GM23338 (cell line): ENCODE data around the gene REC8. TPM values are rescaled to one million over a fixed set of nuclear protein-coding genes. Genes with fewer than 3 reads are reported as not detected.

Source experiments
- ATAC-seq: fragments of 200-7000 bp; cut with Tn5 transposase; 3 replicates; pipeline ENCODE4 v1.9.1; 2020
- DNase-seq: peaks from one replicate; pipeline ENCODE4 v3.0.0-alpha.2; 2015; ENCODE audit warnings: low spot score
- H2AFZ ChIP-seq: fragments of 200-600 bp; sonication (generic); 2 replicates; pipeline ENCODE4 v1.8.0; 2016; ENCODE audit warnings: antibody characterized with exemption, mild to moderate bottlenecking, moderate library complexity
- H3F3A ChIP-seq: fragments of 200-600 bp; sonication (generic); replicated peaks from 2 replicates; pipeline ENCODE4 v1.8.0; 2017; ENCODE audit warnings: antibody characterized with exemption, mixed run types, low read depth
- H3K27ac ChIP-seq: fragments of 200-600 bp; sonication (generic); 2 replicates; pipeline ENCODE4 v1.6.1; 2016; ENCODE audit warnings: low read depth
- H3K27me3 ChIP-seq: fragments of 200-600 bp; sonication (generic); 2 replicates; pipeline ENCODE4 v1.8.0; 2016; ENCODE audit warnings: mild to moderate bottlenecking, mixed run types, moderate library complexity; ENCODE audit not compliant: insufficient read depth
- H3K36me3 ChIP-seq: fragments of 200-600 bp; sonication (generic); 2 replicates; pipeline ENCODE4 v1.8.0; 2016; ENCODE audit warnings: mild to moderate bottlenecking; ENCODE audit not compliant: insufficient read depth
- H3K4me1 ChIP-seq: fragments of 200-600 bp; sonication (generic); 2 replicates; pipeline ENCODE4 v1.8.0; 2016; ENCODE audit warnings: mild to moderate bottlenecking, moderate library complexity; ENCODE audit not compliant: insufficient read depth
- H3K4me2 ChIP-seq: fragments of 200-600 bp; sonication (generic); 2 replicates; pipeline ENCODE4 v1.7.1; 2017; ENCODE audit warnings: mixed run types
- H3K4me3 ChIP-seq: fragments of 200-600 bp; sonication (generic); 2 replicates; pipeline ENCODE4 v1.6.1; 2016; ENCODE audit warnings: mixed run types
- H3K79me2 ChIP-seq: fragments of 200-600 bp; sonication (generic); replicated peaks from 2 replicates; pipeline ENCODE4 v1.8.0; 2017; ENCODE audit warnings: mild to moderate bottlenecking; ENCODE audit not compliant: insufficient read depth
- H3K9me2 ChIP-seq: fragments of 200-600 bp; sonication (generic); 2 replicates; pipeline ENCODE4 v1.8.0; 2017; ENCODE audit not compliant: insufficient read depth
- H4K20me1 ChIP-seq: fragments of 200-600 bp; sonication (generic); replicated peaks from 2 replicates; pipeline ENCODE4 v1.8.0; 2017; ENCODE audit warnings: mild to moderate bottlenecking; ENCODE audit not compliant: insufficient read depth
- H3K27ac Mint-ChIP-seq: 2 replicates; pipeline ENCODE4 v1.8.0; 2020; ENCODE audit warnings: inconsistent platforms, mild to moderate bottlenecking, moderate library complexity, mixed read lengths
- H3K27me3 Mint-ChIP-seq: 3 replicates; pipeline ENCODE4 v1.8.0; 2022; ENCODE audit warnings: low read depth, mild to moderate bottlenecking, moderate library complexity, mixed read lengths, inconsistent platforms; ENCODE audit not compliant: insufficient read depth, poor library complexity
- H3K36me3 Mint-ChIP-seq: 3 replicates; pipeline ENCODE4 v1.8.0; 2021; ENCODE audit warnings: low read depth, mild to moderate bottlenecking, inconsistent platforms, moderate library complexity, mixed read lengths
- H3K4me1 Mint-ChIP-seq: 3 replicates; pipeline ENCODE4 v1.8.0; 2020; ENCODE audit warnings: mild to moderate bottlenecking, inconsistent platforms, mixed read lengths
- H3K4me3 Mint-ChIP-seq: 3 replicates; pipeline ENCODE4 v1.8.0; 2021; ENCODE audit warnings: moderate library complexity, mild to moderate bottlenecking, inconsistent platforms, mixed read lengths
- H3K9me3 Mint-ChIP-seq: 3 replicates; pipeline ENCODE4 v1.8.0; 2020; ENCODE audit warnings: moderate library complexity, mild to moderate bottlenecking, inconsistent platforms, mixed read lengths
- CREB1 ChIP-seq: fragments of 250-450 bp; sonication (Bioruptor Pico); IDR thresholded peaks from 2 replicates; pipeline ENCODE4 v1.5.0; 2020; ENCODE audit warnings: low read depth, mild to moderate bottlenecking, moderate library complexity
- EZH2 ChIP-seq: fragments of 200-600 bp; sonication (generic); IDR thresholded peaks from one replicate; pipeline ENCODE4 v1.8.0; 2017; ENCODE audit warnings: antibody characterized with exemption, mild to moderate bottlenecking, low read depth; ENCODE audit not compliant: unreplicated experiment
- EZH2phosphoT487 ChIP-seq: fragments of 200-600 bp; sonication (generic); IDR thresholded peaks from one replicate; pipeline ENCODE4 v1.8.1; 2018; ENCODE audit warnings: antibody characterized with exemption; ENCODE audit not compliant: unreplicated experiment
- JUNB ChIP-seq: IDR thresholded peaks from one replicate; pipeline ENCODE4 v1.6.1; 2016; ENCODE audit warnings: antibody characterized with exemption; ENCODE audit not compliant: unreplicated experiment
- NANOG ChIP-seq: IDR thresholded peaks from 2 replicates; pipeline ENCODE4 v1.6.1; 2016; ENCODE audit warnings: antibody characterized with exemption, borderline replicate concordance
- POLR2AphosphoS5 ChIP-seq: IDR thresholded peaks from 2 replicates; pipeline ENCODE4 v1.6.1; 2016; ENCODE audit warnings: antibody characterized with exemption, low read depth
- STAT1 ChIP-seq: IDR thresholded peaks from one replicate; pipeline ENCODE4 v1.6.1; 2016; ENCODE audit warnings: antibody characterized with exemption; ENCODE audit not compliant: unreplicated experiment
- ZNF114 ChIP-seq: fragments of 250-450 bp; sonication (Bioruptor Pico); IDR thresholded peaks from 2 replicates; pipeline ENCODE4 v1.5.0; 2020; ENCODE audit warnings: mild to moderate bottlenecking, moderate library complexity
- ZNF331 ChIP-seq: fragments of 250-450 bp; sonication (Bioruptor Pico); IDR thresholded peaks from 2 replicates; pipeline ENCODE4 v1.5.0; 2020; ENCODE audit warnings: low read depth, mild to moderate bottlenecking, moderate library complexity
- polyA plus RNA-seq: library from polyadenylated mRNA; unstranded; fragments of >200 nt; fragmentation: Nextera tagmentation; extraction: Ambion mirVana; gene quantifications from 2 replicates; pipeline ENCODE4 v1.2.1, GENCODE V29; 2016
- total RNA-seq: library from RNA; depleted of rRNA; stranded (reverse); fragments of >200 nt; shearing (Covaris generic); gene quantifications from 2 replicates; pipeline ENCODE4 v1.2.3, GENCODE V29; 2014
- TF ChIP-seq, protein P1 (sequence below): IDR thresholded peaks from 2 replicates; pipeline ENCODE4 v1.6.1; 2016; ENCODE audit warnings: antibody characterized with exemption
- TF ChIP-seq, protein P2 (sequence below): fragments of 250-450 bp; sonication (Bioruptor Pico); IDR thresholded peaks from 2 replicates; pipeline ENCODE4 v1.5.0; 2020; ENCODE audit warnings: mild to moderate bottlenecking, moderate library complexity
- TF ChIP-seq, protein P3 (sequence below), 2 experiments: fragments of 200-600 bp in 1 of 2; sonication (generic) in 1 of 2; conservative IDR thresholded peaks; 2 replicates each; pipeline versions ENCODE4 v1.5.1 to v1.6.1; 2016 to 2017; ENCODE audit warnings: antibody characterized with exemption in 2 of 2, low read depth in 2 of 2, mild to moderate bottlenecking in 2 of 2, moderate library complexity in 1 of 2
- TF ChIP-seq, protein P4 (sequence below): IDR thresholded peaks from one replicate; pipeline ENCODE4 v1.6.1; 2018; ENCODE audit warnings: antibody characterized with exemption; ENCODE audit not compliant: unreplicated experiment

Gene REC8
- total and polyA plus RNA-seq, 2 experiments from 2014 or later, result 25.7 to 36.8 TPM

DNA sequence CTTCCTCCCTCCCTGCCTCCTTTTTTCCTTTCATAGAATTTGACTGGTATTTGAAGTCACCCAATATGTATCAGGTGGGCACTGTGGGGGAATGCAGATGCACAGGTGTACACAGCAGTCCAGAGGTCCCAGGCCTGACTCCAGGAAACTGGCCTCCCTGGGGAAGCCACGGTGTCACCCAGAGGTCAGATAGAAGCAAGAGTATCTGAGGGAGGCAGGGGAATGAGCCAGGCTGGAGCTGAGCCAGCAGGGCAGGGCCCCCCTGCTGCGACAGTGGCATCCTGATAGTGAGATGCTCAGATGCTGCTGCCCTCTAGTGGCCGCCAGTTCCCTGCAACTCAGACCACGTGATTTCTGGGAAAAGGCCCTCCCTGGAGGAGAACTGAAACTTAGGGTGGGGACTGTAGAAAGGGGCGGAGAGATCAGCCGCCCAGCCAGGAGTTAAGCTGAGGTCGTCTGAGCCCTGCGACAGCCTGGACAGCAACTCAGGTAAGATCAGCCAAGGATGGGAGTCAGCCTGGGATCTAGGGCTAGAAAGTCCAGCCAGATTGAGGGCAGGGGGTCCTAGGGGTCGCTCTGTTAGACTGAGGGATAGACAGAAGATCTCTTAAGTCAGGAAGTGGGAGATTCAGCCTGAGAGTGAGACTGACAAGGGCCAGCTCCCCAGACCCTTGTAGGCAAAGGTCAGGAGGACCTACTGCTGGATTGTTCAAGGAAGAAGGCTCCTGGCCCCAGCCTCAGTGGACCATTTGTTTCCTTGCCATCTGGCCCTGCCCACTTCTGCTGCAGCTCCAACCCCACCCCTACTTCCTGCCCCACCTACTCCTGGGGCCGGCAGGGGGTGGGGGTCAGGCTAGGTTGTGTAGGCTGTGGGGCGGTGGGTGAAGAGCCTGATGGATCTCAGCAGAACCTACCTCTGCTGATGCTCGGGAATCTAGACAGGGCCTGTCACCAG is 10.8 kb upstream of the REC8 start, which contains the start of gene IRF9:
TSS of gene IRF9 (plus strand) at position 416 of the 955 bp plus-strand sequence. CDS start 880 bp downstream, outside the sequence.
- no peaks in the 10 kb centered on the region for H3K79me2 ChIP-seq
- H3K4me2 ChIP-seq, result peak within 1 kb of the TSS; percentile 73
- H3K9me2 ChIP-seq, result no peaks in the 10 kb centered on the region
- Mint-ChIP-seq H3K4me3 (peak within 1 kb of the TSS; percentile 69), H3K36me3 (peaks cover 58% of the 10 kb centered on the region), H3K27me3 (peaks cover 4% of the 10 kb centered on the region), H3K27ac (peak within 1 kb of the TSS; percentile 47; the same call in 1 of the 2 replicates), H3K4me1 (peaks cover 9% of the 10 kb centered on the region), H3K9me3 (no peaks in the 10 kb centered on the region)
- H3F3A ChIP-seq, result peaks cover 12% of the 10 kb centered on the region; the same call in 1 of the 2 replicates
- ATAC-seq, result peak; percentile 96
- 0 out of 2 replicates have a peak, but pooled peaks cover 5% of the 10 kb centered on the region for H3K36me3 ChIP-seq
- H3K4me1 ChIP-seq, result peaks cover 11% of the 10 kb centered on the region
- H2AFZ ChIP-seq, result no peak within 1 kb of the TSS
- H3K27ac ChIP-seq, result no peak within 1 kb of the TSS
- no peaks in the 10 kb centered on the region for H3K27me3 ChIP-seq
- TF ChIP-seq ZNF114 (no peak), CREB1 (CRISPR knock-in tag) (no peak), STAT1 (no peak), POLR2AphosphoS5 (peak; percentile 55), EZH2phosphoT487 (no peak), JUNB (no peak), EZH2 (no peak), ZNF331 (CRISPR knock-in tag) (no peak), NANOG (no peak)
- TF ChIP-seq, protein P1, sequence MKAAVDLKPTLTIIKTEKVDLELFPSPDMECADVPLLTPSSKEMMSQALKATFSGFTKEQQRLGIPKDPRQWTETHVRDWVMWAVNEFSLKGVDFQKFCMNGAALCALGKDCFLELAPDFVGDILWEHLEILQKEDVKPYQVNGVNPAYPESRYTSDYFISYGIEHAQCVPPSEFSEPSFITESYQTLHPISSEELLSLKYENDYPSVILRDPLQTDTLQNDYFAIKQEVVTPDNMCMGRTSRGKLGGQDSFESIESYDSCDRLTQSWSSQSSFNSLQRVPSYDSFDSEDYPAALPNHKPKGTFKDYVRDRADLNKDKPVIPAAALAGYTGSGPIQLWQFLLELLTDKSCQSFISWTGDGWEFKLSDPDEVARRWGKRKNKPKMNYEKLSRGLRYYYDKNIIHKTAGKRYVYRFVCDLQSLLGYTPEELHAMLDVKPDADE, result no peak
- TF ChIP-seq, protein P2, sequence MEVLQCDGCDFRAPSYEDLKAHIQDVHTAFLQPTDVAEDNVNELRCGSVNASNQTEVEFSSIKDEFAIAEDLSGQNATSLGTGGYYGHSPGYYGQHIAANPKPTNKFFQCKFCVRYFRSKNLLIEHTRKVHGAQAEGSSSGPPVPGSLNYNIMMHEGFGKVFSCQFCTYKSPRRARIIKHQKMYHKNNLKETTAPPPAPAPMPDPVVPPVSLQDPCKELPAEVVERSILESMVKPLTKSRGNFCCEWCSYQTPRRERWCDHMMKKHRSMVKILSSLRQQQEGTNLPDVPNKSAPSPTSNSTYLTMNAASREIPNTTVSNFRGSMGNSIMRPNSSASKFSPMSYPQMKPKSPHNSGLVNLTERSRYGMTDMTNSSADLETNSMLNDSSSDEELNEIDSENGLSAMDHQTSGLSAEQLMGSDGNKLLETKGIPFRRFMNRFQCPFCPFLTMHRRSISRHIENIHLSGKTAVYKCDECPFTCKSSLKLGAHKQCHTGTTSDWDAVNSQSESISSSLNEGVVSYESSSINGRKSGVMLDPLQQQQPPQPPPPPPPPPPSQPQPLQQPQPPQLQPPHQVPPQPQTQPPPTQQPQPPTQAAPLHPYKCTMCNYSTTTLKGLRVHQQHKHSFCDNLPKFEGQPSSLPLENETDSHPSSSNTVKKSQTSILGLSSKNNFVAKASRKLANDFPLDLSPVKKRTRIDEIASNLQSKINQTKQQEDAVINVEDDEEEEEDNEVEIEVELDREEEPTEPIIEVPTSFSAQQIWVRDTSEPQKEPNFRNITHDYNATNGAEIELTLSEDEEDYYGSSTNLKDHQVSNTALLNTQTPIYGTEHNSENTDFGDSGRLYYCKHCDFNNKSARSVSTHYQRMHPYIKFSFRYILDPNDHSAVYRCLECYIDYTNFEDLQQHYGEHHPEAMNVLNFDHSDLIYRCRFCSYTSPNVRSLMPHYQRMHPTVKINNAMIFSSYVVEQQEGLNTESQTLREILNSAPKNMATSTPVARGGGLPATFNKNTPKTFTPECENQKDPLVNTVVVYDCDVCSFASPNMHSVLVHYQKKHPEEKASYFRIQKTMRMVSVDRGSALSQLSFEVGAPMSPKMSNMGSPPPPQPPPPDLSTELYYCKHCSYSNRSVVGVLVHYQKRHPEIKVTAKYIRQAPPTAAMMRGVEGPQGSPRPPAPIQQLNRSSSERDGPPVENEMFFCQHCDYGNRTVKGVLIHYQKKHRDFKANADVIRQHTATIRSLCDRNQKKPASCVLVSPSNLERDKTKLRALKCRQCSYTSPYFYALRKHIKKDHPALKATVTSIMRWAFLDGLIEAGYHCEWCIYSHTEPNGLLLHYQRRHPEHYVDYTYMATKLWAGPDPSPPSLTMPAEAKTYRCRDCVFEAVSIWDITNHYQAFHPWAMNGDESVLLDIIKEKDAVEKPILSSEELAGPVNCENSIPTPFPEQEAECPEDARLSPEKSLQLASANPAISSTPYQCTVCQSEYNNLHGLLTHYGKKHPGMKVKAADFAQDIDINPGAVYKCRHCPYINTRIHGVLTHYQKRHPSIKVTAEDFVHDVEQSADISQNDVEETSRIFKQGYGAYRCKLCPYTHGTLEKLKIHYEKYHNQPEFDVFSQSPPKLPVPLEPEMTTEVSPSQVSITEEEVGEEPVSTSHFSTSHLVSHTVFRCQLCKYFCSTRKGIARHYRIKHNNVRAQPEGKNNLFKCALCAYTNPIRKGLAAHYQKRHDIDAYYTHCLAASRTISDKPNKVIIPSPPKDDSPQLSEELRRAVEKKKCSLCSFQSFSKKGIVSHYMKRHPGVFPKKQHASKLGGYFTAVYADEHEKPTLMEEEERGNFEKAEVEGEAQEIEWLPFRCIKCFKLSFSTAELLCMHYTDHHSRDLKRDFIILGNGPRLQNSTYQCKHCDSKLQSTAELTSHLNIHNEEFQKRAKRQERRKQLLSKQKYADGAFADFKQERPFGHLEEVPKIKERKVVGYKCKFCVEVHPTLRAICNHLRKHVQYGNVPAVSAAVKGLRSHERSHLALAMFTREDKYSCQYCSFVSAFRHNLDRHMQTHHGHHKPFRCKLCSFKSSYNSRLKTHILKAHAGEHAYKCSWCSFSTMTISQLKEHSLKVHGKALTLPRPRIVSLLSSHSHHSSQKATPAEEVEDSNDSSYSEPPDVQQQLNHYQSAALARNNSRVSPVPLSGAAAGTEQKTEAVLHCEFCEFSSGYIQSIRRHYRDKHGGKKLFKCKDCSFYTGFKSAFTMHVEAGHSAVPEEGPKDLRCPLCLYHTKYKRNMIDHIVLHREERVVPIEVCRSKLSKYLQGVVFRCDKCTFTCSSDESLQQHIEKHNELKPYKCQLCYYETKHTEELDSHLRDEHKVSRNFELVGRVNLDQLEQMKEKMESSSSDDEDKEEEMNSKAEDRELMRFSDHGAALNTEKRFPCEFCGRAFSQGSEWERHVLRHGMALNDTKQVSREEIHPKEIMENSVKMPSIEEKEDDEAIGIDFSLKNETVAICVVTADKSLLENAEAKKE, result no peak
- TF ChIP-seq, protein P3, sequence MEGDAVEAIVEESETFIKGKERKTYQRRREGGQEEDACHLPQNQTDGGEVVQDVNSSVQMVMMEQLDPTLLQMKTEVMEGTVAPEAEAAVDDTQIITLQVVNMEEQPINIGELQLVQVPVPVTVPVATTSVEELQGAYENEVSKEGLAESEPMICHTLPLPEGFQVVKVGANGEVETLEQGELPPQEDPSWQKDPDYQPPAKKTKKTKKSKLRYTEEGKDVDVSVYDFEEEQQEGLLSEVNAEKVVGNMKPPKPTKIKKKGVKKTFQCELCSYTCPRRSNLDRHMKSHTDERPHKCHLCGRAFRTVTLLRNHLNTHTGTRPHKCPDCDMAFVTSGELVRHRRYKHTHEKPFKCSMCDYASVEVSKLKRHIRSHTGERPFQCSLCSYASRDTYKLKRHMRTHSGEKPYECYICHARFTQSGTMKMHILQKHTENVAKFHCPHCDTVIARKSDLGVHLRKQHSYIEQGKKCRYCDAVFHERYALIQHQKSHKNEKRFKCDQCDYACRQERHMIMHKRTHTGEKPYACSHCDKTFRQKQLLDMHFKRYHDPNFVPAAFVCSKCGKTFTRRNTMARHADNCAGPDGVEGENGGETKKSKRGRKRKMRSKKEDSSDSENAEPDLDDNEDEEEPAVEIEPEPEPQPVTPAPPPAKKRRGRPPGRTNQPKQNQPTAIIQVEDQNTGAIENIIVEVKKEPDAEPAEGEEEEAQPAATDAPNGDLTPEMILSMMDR (conservative IDR thresholded peaks at IDR 0.05; ENCODE audit: low read depth in 2 of 2), result peak; percentile 92 to 98
- TF ChIP-seq, protein P4, sequence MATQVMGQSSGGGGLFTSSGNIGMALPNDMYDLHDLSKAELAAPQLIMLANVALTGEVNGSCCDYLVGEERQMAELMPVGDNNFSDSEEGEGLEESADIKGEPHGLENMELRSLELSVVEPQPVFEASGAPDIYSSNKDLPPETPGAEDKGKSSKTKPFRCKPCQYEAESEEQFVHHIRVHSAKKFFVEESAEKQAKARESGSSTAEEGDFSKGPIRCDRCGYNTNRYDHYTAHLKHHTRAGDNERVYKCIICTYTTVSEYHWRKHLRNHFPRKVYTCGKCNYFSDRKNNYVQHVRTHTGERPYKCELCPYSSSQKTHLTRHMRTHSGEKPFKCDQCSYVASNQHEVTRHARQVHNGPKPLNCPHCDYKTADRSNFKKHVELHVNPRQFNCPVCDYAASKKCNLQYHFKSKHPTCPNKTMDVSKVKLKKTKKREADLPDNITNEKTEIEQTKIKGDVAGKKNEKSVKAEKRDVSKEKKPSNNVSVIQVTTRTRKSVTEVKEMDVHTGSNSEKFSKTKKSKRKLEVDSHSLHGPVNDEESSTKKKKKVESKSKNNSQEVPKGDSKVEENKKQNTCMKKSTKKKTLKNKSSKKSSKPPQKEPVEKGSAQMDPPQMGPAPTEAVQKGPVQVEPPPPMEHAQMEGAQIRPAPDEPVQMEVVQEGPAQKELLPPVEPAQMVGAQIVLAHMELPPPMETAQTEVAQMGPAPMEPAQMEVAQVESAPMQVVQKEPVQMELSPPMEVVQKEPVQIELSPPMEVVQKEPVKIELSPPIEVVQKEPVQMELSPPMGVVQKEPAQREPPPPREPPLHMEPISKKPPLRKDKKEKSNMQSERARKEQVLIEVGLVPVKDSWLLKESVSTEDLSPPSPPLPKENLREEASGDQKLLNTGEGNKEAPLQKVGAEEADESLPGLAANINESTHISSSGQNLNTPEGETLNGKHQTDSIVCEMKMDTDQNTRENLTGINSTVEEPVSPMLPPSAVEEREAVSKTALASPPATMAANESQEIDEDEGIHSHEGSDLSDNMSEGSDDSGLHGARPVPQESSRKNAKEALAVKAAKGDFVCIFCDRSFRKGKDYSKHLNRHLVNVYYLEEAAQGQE, result peak; percentile 37
- DNase-seq, result peak; percentile 99
- peaks cover 3% of the 10 kb centered on the region; the same call in 1 of the 2 replicates for H4K20me1 ChIP-seq
- peak within 1 kb of the TSS; percentile 43 for H3K4me3 ChIP-seq
